HT-29 (cell line): ENCODE results near the gene TP53RK. TPM values are rescaled to one million over a fixed set of nuclear protein-coding genes. Genes with fewer than 3 reads are reported as not detected.

ENCODE experiments used
- DNase-seq: peaks from one replicate; pipeline ENCODE4 v3.0.0-alpha.2; 2015; ENCODE audit warnings: low spot score
- total RNA-seq: library from RNA; depleted of rRNA; stranded (reverse); fragments of >200 nt; shearing (Covaris generic); gene quantifications from 2 replicates; pipeline ENCODE4 v1.2.3, GENCODE V29; 2014; rRNA removed

TP53RK gene
- 40.2 and 44.7 TPM in 2 replicates for total RNA-seq

GRCh38 chr20:46689082-46689753 is at the start of gene TP53RK:
TP53RK (minus strand) TSS chr20:46689444; CDS start chr20:46689414, 30 bp downstream.
- DNase-seq, result peak; percentile 100

GRCh38 chr20:46735436-46735835 is 46.2 kb upstream of the TP53RK start:
- no peak for DNase-seq

- no peak for DNase-seq
Measured at GRCh38 chr20:46731770-46732169, 42.5 kb upstream of the TP53RK start.

GRCh38 chr20:46725186-46726165 is 36.2 kb upstream of the TP53RK start:
- DNase-seq, result no peak

- DNase-seq, result no peak
Measured at GRCh38 chr20:46724343-46724959, 35.2 kb upstream of the TP53RK start.

- no peak for DNase-seq
Measured at GRCh38 chr20:46723039-46723438, 33.8 kb upstream of the TP53RK start.

GRCh38 chr20:46722450-46722849 is 33.2 kb upstream of the TP53RK start:
- DNase-seq, result no peak

- DNase-seq, result no peak
Measured at GRCh38 chr20:46721476-46721875, 32.2 kb upstream of the TP53RK start.

GRCh38 chr20:46720776-46721425 is 31.7 kb upstream of the TP53RK start:
- DNase-seq, result no peak

- no peak for DNase-seq
Measured at GRCh38 chr20:46720019-46720418, 30.8 kb upstream of the TP53RK start.

GRCh38 chr20:46717818-46718541 is 28.7 kb upstream of the TP53RK start:
- DNase-seq, result no peak

- DNase-seq, result no peak
Measured at GRCh38 chr20:46715292-46715756, 26.1 kb upstream of the TP53RK start.

- DNase-seq, result no peak
Measured at GRCh38 chr20:46713957-46714834, 25.0 kb upstream of the TP53RK start.

- DNase-seq, result no peak
Measured at GRCh38 chr20:46712056-46712636, 22.9 kb upstream of the TP53RK start.

- DNase-seq, result no peak
Measured at GRCh38 chr20:46710153-46710913, 21.1 kb upstream of the TP53RK start.

- DNase-seq, result peak; percentile 19
Measured at GRCh38 chr20:46709459-46710152, 20.4 kb upstream of the TP53RK start, which contains the start of gene SLC2A10. SLC2A10 (plus strand) TSS chr20:46709649; CDS start chr20:46709737, 88 bp downstream.

GRCh38 chr20:46709055-46709458 is 19.8 kb upstream of the TP53RK start:
- DNase-seq, result peak; percentile 15
